ENCODE results near the gene CHMP1B.
A peak's percentile ranks its signal among the peaks of the same experiment; 100 is the strongest.
"Not testable (repeated sequence)": the region's sequence is repeated elsewhere in the genome, so short reads cannot be mapped to it uniquely, and the experiment has no call there.

CHMP1B gene

GRCh38 chr18:11831921-11832320 lies 19.3 kb upstream of the CHMP1B start:
- no peak overlapping the region for H3K4me3 ChIP-seq (ENCODE audit: low read length)
- no peak for DNase-seq (ENCODE audit: low read depth, low spot score)

DNA sequence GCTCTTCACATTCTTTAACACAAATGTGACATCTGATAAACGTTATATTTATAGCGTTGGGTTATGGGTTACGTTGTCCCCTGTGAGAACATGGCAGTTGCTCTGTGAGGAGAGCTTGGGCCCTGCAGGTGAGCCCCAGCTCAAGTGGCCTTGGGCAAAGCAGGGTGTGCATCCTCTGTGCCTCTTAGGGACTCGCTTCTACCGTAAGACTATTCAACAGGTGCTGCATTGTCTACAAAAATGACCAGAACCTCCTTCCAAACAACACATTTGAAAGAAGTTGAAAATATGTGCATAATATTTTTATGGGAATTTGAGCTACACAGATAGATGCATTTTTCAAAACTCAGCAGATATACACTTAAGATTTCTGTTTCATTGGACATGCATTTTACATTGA lies 16.4 kb upstream of the CHMP1B start:
- no peak for DNase-seq (ENCODE audit: low read depth, low spot score)
- no peak overlapping the region for H3K4me3 ChIP-seq (ENCODE audit: low read length)

DNA sequence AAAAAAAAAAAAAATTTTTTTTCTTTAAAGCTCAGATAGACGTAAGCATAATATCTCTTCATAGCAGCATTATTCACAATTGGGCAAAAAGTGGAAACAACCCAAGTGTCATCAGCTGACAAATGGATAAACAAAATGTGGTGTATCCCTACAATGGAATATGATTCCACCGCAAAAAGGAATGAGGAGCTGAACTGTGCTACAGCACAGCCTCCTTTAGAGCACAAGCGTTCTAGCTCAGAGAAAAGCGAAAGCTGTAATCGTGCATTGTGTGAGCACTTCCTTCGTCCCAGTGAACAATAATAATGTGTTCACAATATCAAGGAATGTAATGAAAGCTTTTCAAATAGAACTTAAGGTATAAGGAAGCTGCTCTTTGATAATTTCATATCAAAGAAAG lies 11.7 kb upstream of the CHMP1B start:
- no peak overlapping the region for H3K4me3 ChIP-seq (ENCODE audit: low read length)
- DNase-seq (ENCODE audit: low read depth, low spot score) = no peak

DNA sequence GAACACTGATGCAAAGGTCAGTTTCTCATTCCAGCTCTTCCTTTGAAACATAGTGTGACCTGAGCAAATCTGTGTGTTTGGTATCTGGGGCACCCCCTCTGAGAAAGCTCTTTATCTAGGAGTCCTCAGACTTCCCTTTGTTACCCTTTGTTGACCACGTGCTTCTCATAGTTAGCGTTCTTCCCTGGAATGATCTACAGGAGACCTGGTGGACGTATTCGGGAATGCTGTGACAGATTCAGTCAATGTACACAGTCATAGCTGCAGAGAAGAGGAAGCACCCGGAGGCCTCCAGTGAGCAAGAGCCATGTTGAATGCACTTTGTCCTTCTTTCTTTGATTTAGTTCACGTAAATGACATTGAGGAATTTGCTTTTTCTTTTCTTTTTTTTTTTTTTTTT lies 10.7 kb upstream of the CHMP1B start:
- no peak for DNase-seq (ENCODE audit: low read depth, low spot score)
- no peak overlapping the region for H3K4me3 ChIP-seq (ENCODE audit: low read length)

DNA sequence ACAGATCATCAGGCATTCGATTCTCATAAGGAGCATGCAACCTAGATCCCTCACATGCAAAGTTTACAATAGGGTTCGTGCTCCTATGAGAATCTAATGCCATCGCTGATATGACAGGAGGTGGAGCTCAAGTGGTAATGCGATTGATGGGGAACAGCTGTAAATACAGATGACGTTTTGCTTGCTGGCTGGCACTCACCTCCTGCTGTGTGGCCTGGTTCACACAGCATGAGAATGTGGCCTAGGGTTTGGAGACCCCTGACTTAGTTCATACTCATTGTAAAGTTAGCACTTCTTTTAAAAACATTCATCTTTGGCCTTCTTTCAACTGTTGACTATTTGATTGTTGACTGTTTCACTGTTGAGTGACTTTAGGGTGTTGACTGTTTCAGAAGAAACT lies 8.7 kb upstream of the CHMP1B start:
- no peak overlapping the region for H3K4me3 ChIP-seq (ENCODE audit: low read length)
- DNase-seq (ENCODE audit: low read depth, low spot score) = no peak

DNA sequence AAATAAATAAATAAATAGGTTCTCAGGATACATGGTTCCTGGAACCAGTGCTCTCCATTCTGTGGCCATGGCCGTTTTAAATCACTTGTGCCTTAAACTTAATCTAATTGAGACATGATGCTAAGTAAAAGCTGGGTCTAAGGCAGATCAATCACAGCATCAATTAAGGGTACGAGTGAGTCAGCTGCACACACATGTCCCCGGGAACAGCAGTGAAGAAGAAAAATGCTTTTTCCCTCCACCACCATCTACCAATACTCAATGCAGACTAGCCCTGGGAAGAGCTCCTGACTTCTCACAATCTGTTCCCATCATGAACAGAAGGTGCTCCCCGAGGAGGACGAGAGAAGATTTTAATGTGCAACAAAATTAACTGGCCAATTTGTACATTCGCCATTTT lies 6.8 kb upstream of the CHMP1B start:
- no peak overlapping the region for H3K4me3 ChIP-seq (ENCODE audit: low read length)
- DNase-seq (ENCODE audit: low read depth, low spot score) = no peak

GRCh38 chr18:11845654-11846053 lies 5.6 kb upstream of the CHMP1B start:
- DNase-seq (ENCODE audit: low read depth, low spot score) = no peak
- no peak overlapping the region for H3K4me3 ChIP-seq (ENCODE audit: low read length)

DNA sequence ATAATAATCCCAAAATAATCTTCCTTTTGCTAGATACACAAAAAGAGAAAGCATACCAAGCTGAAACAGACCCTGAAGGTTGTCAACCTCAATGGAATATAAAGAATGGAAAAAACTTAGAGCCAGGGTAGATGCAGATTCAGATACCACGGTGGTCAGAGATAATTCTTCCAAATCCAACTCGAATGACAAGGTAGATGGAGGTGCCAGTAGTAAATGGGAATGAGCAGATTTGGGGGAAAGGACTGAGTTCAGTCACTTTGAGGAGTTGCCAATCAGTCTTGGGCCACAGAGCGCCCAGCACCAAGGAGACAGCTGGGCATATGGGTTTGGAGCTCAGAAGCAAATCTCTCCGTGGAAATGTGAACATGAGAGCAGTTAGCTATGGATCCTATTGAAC lies 3.4 kb upstream of the CHMP1B start:
- no peak overlapping the region for H3K4me3 ChIP-seq (ENCODE audit: low read length)
- DNase-seq (ENCODE audit: low read depth, low spot score) = no peak

- no peak for DNase-seq (ENCODE audit: low read depth, low spot score)
- no peak overlapping the region for H3K4me3 ChIP-seq (ENCODE audit: low read length)
Observed at GRCh38 chr18:11849279-11849678, 1.9 kb upstream of the CHMP1B start.

GRCh38 chr18:11849841-11850634 lies 1.2 kb upstream of the CHMP1B start:
- H3K4me3 ChIP-seq (ENCODE audit: low read length) = peak overlapping the region; percentile 100
- DNase-seq (ENCODE audit: low read depth, low spot score) = no peak

GRCh38 chr18:11850821-11851145 lies 430 bp upstream of the CHMP1B start:
- no peak for DNase-seq (ENCODE audit: low read depth, low spot score)

GRCh38 chr18:11851806-11852337 lies 659 bp downstream of the CHMP1B start:
- peak overlapping the region; percentile 100 for H3K4me3 ChIP-seq (ENCODE audit: low read length)
- DNase-seq (ENCODE audit: low read depth, low spot score) = no peak

More at GRCh38 chr18:11850821-11851145, 430 bp upstream of the CHMP1B start:
- H3K4me3 ChIP-seq (ENCODE audit: low read length) = peak overlapping the region; percentile 100

GRCh38 chr18:11854554-11854953 lies 3.3 kb downstream of the CHMP1B start:
- not testable (repeated sequence) for DNase-seq (ENCODE audit: low read depth, low spot score); H3K4me3 ChIP-seq (ENCODE audit: low read length)

- H3K4me3 ChIP-seq (ENCODE audit: low read length) = no peak overlapping the region
- DNase-seq (ENCODE audit: low read depth, low spot score) = no peak
Observed at GRCh38 chr18:11857177-11857887, 6.1 kb downstream of the CHMP1B start.

GRCh38 chr18:11859282-11859830 lies 8.1 kb downstream of the CHMP1B start:
- no peak overlapping the region for H3K4me3 ChIP-seq (ENCODE audit: low read length)
- DNase-seq (ENCODE audit: low read depth, low spot score) = no peak

DNA sequence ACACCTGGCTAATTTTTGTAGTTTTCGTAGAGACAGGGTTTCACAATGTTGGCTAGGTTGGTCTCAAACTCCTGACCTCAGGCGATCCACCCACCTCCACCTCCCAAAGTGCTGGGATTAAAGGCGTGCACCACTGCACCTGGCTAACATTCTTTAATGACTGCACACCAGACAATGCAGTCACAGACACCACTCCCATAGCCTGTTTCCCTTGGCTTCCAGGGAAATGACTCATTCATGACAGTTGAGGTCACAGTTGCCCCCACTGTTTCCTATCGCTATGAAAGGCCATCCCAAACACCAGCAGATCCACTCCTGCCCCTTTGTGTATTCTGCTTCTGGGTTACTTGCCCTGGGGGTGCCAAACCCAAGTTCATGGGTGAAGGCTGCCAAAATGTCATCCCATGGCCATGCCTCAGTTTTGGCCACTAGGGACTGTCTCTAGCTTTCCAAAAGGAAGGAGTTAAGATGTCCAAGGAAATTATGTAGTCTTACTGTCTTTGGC lies 8.7 kb downstream of the CHMP1B start:
- no peak for DNase-seq (ENCODE audit: low read depth, low spot score)
- no peak overlapping the region for H3K4me3 ChIP-seq (ENCODE audit: low read length)

DNA sequence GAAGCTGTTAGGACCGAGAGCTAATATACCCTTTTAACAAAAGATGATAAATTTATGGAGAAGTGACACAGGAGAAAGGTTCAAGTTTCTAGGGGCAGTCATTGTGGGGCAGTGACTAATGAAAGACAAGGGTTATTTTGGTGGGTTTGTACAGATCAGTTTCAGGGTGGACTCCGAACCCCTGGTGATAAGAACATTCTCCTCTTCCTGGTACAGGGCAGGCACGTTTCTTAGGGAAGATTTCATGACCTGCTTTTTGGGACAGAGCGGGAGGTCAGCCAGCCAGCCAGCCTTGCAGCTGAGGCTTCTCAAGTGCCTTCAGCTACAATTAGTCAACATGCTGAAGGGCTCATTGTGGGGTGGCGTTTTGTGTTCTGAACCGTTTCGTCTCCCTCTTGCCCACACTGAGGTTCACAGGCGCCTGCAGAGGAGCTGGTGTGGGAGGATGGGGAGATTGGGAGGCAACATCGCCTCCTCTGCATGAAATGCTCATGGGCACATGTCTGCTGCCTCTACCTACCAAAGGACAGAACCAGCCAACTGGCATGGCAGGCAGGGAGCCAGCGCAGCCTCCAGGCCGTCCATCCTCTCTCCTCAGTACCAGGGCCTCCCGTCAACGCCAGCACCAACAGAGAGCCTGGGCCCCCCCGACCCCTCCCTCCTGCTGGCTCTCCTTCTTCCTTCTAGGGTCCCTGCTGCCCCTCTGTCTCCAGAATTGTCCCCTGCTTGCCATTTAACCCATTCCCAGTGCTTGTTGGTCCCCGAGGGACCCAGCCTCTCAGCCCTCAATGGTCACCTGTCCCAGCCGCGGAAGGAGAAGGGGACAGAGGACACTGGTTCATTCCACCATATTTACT lies 9.6 kb downstream of the CHMP1B start:
- DNase-seq (ENCODE audit: low read depth, low spot score) = no peak
- no peak overlapping the region for H3K4me3 ChIP-seq (ENCODE audit: low read length)

- no peak for DNase-seq (ENCODE audit: low read depth, low spot score)
- no peak overlapping the region for H3K4me3 ChIP-seq (ENCODE audit: low read length)
Observed at GRCh38 chr18:11861583-11862288, 10.5 kb downstream of the CHMP1B start.

All from Jurkat, Clone E6-1 (cell line).